HG02938 (cell line): ENCODE results near the gene ZNF593.

Source experiments
- ATAC-seq: cut with Tn5 transposase; IDR thresholded peaks from one replicate; pipeline ENCODE4 v1.9.1; 2021; ENCODE audit warnings: mild to moderate bottlenecking, moderate library complexity; ENCODE audit not compliant: unreplicated experiment

Gene ZNF593

GRCh38 chr1:26200413-26200812 is 30.7 kb downstream of the ZNF593 start:
- ATAC-seq, result no peak

GRCh38 chr1:26203642-26204318 is 34.1 kb downstream of the ZNF593 start:
- no peak for ATAC-seq

- ATAC-seq, result no peak
Observed at GRCh38 chr1:26210147-26210870, 40.6 kb downstream of the ZNF593 start.

GRCh38 chr1:26212726-26213125 is 43.0 kb downstream of the ZNF593 start:
- ATAC-seq, result no peak

- ATAC-seq, result no peak
Observed at GRCh38 chr1:26213335-26213905, 43.7 kb downstream of the ZNF593 start.

- no peak for ATAC-seq
Observed at GRCh38 chr1:26215246-26215645, 45.5 kb downstream of the ZNF593 start.

- ATAC-seq, result no peak
Observed at GRCh38 chr1:26218906-26219494, 49.3 kb downstream of the ZNF593 start.
